Loucy (cell line): ENCODE measurements around the gene PSEN2.
A peak's percentile ranks its signal among the peaks of the same experiment; 100 is the strongest.

Source experiments
- H2AFZ ChIP-seq: fragments of 200-600 bp; sonication (generic); 2 replicates; pipeline ENCODE4 v1.6.0; 2016; ENCODE audit warnings: antibody characterized with exemption, mild to moderate bottlenecking, low read length, moderate library complexity
- H3F3A ChIP-seq: fragments of 200-600 bp; 2 replicates; pipeline ENCODE4 v1.6.0; 2016; ENCODE audit warnings: antibody characterized with exemption, low read depth, mild to moderate bottlenecking
- H3K27me3 ChIP-seq: fragments of 200-600 bp; sonication (generic); 2 replicates; pipeline ENCODE4 v1.6.1; 2014; ENCODE audit warnings: low read length, mild to moderate bottlenecking; ENCODE audit not compliant: insufficient read depth, poor library complexity, severe bottlenecking
- H3K36me3 ChIP-seq: fragments of 200-600 bp; sonication (generic); 2 replicates; pipeline ENCODE4 v1.6.1; 2016; ENCODE audit warnings: low read length; ENCODE audit not compliant: insufficient read depth
- H3K4me1 ChIP-seq: fragments of 200-600 bp; sonication (generic); 2 replicates; pipeline ENCODE4 v1.5.1; 2014; ENCODE audit warnings: low read length, mild to moderate bottlenecking; ENCODE audit not compliant: insufficient read depth, poor library complexity, severe bottlenecking
- H3K4me2 ChIP-seq: fragments of 200-600 bp; sonication (generic); 2 replicates; pipeline ENCODE4 v1.6.0; 2014; ENCODE audit warnings: antibody characterized with exemption, low read length, low read depth, mild to moderate bottlenecking; ENCODE audit not compliant: poor library complexity, severe bottlenecking
- H3K4me3 ChIP-seq: fragments of 200-600 bp; sonication (generic); 2 replicates; pipeline ENCODE4 v1.5.1; 2014; ENCODE audit warnings: low read length, mild to moderate bottlenecking, mixed read lengths; ENCODE audit not compliant: poor library complexity, severe bottlenecking
- H3K79me2 ChIP-seq: fragments of 200-600 bp; sonication (generic); 2 replicates; pipeline ENCODE4 v1.6.1; 2014; ENCODE audit warnings: low read length; ENCODE audit not compliant: insufficient read depth
- H3K9ac ChIP-seq: fragments of 200-600 bp; sonication (generic); 2 replicates; pipeline ENCODE4 v1.6.0; 2014; ENCODE audit warnings: mild to moderate bottlenecking, low read depth, low read length, moderate library complexity; ENCODE audit not compliant: poor library complexity, severe bottlenecking
- H3K9me2 ChIP-seq: fragments of 200-600 bp; sonication (generic); replicated peaks from 2 replicates; pipeline ENCODE4 v1.6.1; 2016; ENCODE audit warnings: low read depth, low read length, mixed read lengths
- H3K9me3 ChIP-seq: fragments of 200-600 bp; sonication (generic); 2 replicates; pipeline ENCODE4 v1.6.1; 2014; ENCODE audit warnings: mild to moderate bottlenecking, antibody characterized with exemption, low read length, low read depth; ENCODE audit not compliant: insufficient read depth
- H4K20me1 ChIP-seq: fragments of 200-600 bp; sonication (generic); 2 replicates; pipeline ENCODE4 v1.6.0; 2014; ENCODE audit warnings: antibody characterized with exemption, low read length, mild to moderate bottlenecking; ENCODE audit not compliant: insufficient read depth, poor library complexity, severe bottlenecking
- EZH2phosphoT487 ChIP-seq: fragments of 200-600 bp; IDR thresholded peaks from 2 replicates; pipeline ENCODE4 v1.6.1; 2018; ENCODE audit warnings: antibody characterized with exemption, mild to moderate bottlenecking, moderate library complexity, borderline replicate concordance
- TF ChIP-seq, protein P1 (sequence below): fragments of 200-600 bp; sonication (generic); conservative IDR thresholded peaks from 2 replicates; pipeline ENCODE4 v1.5.1; 2014; ENCODE audit warnings: mild to moderate bottlenecking, antibody characterized with exemption, low read length

The PSEN2 gene

GRCh38 chr1:226874579-226875425, 4.4 kb downstream of the PSEN2 start:
- no peaks in the 10 kb centered on the region for H3K9me2 ChIP-seq
- no peak overlapping the region for H3K9ac ChIP-seq
- peak overlapping the region; percentile 52 for H3K4me2 ChIP-seq
- no peaks in the 10 kb centered on the region for H3K36me3 ChIP-seq
- H4K20me1 ChIP-seq = no peaks in the 10 kb centered on the region
- no peaks in the 10 kb centered on the region for H3F3A ChIP-seq
- H3K27me3 ChIP-seq = no peaks in the 10 kb centered on the region
- H2AFZ ChIP-seq = no peak overlapping the region
- H3K9me3 ChIP-seq = no peaks in the 10 kb centered on the region
- H3K4me3 ChIP-seq = peak overlapping the region; percentile 26
- TF ChIP-seq, protein P1, sequence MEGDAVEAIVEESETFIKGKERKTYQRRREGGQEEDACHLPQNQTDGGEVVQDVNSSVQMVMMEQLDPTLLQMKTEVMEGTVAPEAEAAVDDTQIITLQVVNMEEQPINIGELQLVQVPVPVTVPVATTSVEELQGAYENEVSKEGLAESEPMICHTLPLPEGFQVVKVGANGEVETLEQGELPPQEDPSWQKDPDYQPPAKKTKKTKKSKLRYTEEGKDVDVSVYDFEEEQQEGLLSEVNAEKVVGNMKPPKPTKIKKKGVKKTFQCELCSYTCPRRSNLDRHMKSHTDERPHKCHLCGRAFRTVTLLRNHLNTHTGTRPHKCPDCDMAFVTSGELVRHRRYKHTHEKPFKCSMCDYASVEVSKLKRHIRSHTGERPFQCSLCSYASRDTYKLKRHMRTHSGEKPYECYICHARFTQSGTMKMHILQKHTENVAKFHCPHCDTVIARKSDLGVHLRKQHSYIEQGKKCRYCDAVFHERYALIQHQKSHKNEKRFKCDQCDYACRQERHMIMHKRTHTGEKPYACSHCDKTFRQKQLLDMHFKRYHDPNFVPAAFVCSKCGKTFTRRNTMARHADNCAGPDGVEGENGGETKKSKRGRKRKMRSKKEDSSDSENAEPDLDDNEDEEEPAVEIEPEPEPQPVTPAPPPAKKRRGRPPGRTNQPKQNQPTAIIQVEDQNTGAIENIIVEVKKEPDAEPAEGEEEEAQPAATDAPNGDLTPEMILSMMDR = no peak
- no peak for TF ChIP-seq EZH2phosphoT487
- H3K79me2 ChIP-seq = no peaks in the 10 kb centered on the region
- peaks cover 29% of the 10 kb centered on the region for H3K4me1 ChIP-seq

GRCh38 chr1:226875641-226876295, 5.4 kb downstream of the PSEN2 start:
- H2AFZ ChIP-seq = no peak overlapping the region
- H4K20me1 ChIP-seq = no peaks in the 10 kb centered on the region
- H3K36me3 ChIP-seq = no peaks in the 10 kb centered on the region
- H3K79me2 ChIP-seq = no peaks in the 10 kb centered on the region
- no peaks in the 10 kb centered on the region for H3K9me3 ChIP-seq
- H3K9ac ChIP-seq = no peak overlapping the region
- peaks cover 29% of the 10 kb centered on the region for H3K4me1 ChIP-seq
- H3K4me2 ChIP-seq = peak overlapping the region; percentile 52
- no peaks in the 10 kb centered on the region for H3F3A ChIP-seq
- H3K27me3 ChIP-seq = no peaks in the 10 kb centered on the region
- no peaks in the 10 kb centered on the region for H3K9me2 ChIP-seq
- H3K4me3 ChIP-seq = no peak overlapping the region
- TF ChIP-seq, protein P1 = no peak
- no peak for TF ChIP-seq EZH2phosphoT487

- Histone ChIP-seq H3K9me3 (no peaks in the 10 kb centered on the region), H3K9ac (no peak overlapping the region), H3K4me2 (no peak overlapping the region), H3K4me3 (no peak overlapping the region), H3F3A (no peaks in the 10 kb centered on the region), H3K4me1 (peaks cover 43% of the 10 kb centered on the region), H3K9me2 (no peaks in the 10 kb centered on the region), H3K36me3 (no peaks in the 10 kb centered on the region), H3K79me2 (no peaks in the 10 kb centered on the region), H3K27me3 (no peaks in the 10 kb centered on the region), H2AFZ (no peak overlapping the region), H4K20me1 (no peaks in the 10 kb centered on the region)
- TF ChIP-seq EZH2phosphoT487 = no peak
- TF ChIP-seq, protein P1 = no peak
These were observed 7.3 kb downstream of the PSEN2 start for GRCh38 chr1:226877669-226878068.
